Jurkat, Clone E6-1 (cell line): ENCODE measurements around the gene PIK3R5.

Experiments
- DNase-seq: peaks from one replicate; pipeline ENCODE4 v3.0.0-alpha.2; 2011; ENCODE audit warnings: low read depth, low spot score
- H3K4me3 ChIP-seq: 2 replicates; pipeline ENCODE4 v1.5.1; 2011; ENCODE audit warnings: mild to moderate bottlenecking, low read length, control low read depth, moderate library complexity

PIK3R5 gene

GRCh38 chr17:8938933-8939332, 26.6 kb downstream of the PIK3R5 start:
- no peak for DNase-seq

GRCh38 chr17:8935191-8935590, 30.3 kb downstream of the PIK3R5 start:
- DNase-seq: no peak
- no peak overlapping the region for H3K4me3 ChIP-seq

More at GRCh38 chr17:8938933-8939332, 26.6 kb downstream of the PIK3R5 start:
- H3K4me3 ChIP-seq: no peak overlapping the region

- H3K4me3 ChIP-seq: no peak overlapping the region
- no peak for DNase-seq
Observed at GRCh38 chr17:8934346-8934745, 31.2 kb downstream of the PIK3R5 start.

GRCh38 chr17:8930649-8931048, 34.9 kb downstream of the PIK3R5 start:
- DNase-seq: no peak
- no peak overlapping the region for H3K4me3 ChIP-seq

GRCh38 chr17:8928347-8928746, 37.2 kb downstream of the PIK3R5 start:
- DNase-seq: no peak
- H3K4me3 ChIP-seq: no peak overlapping the region

GRCh38 chr17:8927395-8927794, 38.1 kb downstream of the PIK3R5 start:
- no peak overlapping the region for H3K4me3 ChIP-seq
- no peak for DNase-seq

- no peak overlapping the region for H3K4me3 ChIP-seq
- no peak for DNase-seq
Observed at GRCh38 chr17:8925808-8926207, 39.7 kb downstream of the PIK3R5 start.

GRCh38 chr17:8925141-8925540, 40.4 kb downstream of the PIK3R5 start:
- H3K4me3 ChIP-seq: no peak overlapping the region

GRCh38 chr17:8924595-8924994, 40.9 kb downstream of the PIK3R5 start:
- DNase-seq: no peak
- no peak overlapping the region for H3K4me3 ChIP-seq

More at GRCh38 chr17:8925141-8925540, 40.4 kb downstream of the PIK3R5 start:
- DNase-seq: no peak

- DNase-seq: no peak
- H3K4me3 ChIP-seq: no peak overlapping the region
Observed at GRCh38 chr17:8923762-8924161, 41.7 kb downstream of the PIK3R5 start.

- H3K4me3 ChIP-seq: no peak overlapping the region
- no peak for DNase-seq
Observed at GRCh38 chr17:8922928-8923327, 42.6 kb downstream of the PIK3R5 start.

- no peak for DNase-seq
- H3K4me3 ChIP-seq: no peak overlapping the region
Observed at GRCh38 chr17:8922451-8922850, 43.1 kb downstream of the PIK3R5 start.

- no peak overlapping the region for H3K4me3 ChIP-seq
- no peak for DNase-seq
Observed at GRCh38 chr17:8921147-8921546, 44.4 kb downstream of the PIK3R5 start.

- H3K4me3 ChIP-seq: no peak overlapping the region
- DNase-seq: no peak
Observed at GRCh38 chr17:8918807-8919465, 46.6 kb downstream of the PIK3R5 start.

- DNase-seq: no peak
- H3K4me3 ChIP-seq: no peak overlapping the region
Observed at GRCh38 chr17:8916466-8916865, 49.0 kb downstream of the PIK3R5 start.

- DNase-seq: no peak
- H3K4me3 ChIP-seq: no peak overlapping the region
Observed at GRCh38 chr17:8914554-8914953, 51.0 kb downstream of the PIK3R5 start.

GRCh38 chr17:8913879-8914278, 51.6 kb downstream of the PIK3R5 start:
- DNase-seq: no peak
- H3K4me3 ChIP-seq: no peak overlapping the region

- no peak overlapping the region for H3K4me3 ChIP-seq
- DNase-seq: no peak
Observed at GRCh38 chr17:8913091-8913490, 52.4 kb downstream of the PIK3R5 start.

- no peak for DNase-seq
- no peak overlapping the region for H3K4me3 ChIP-seq
Observed at GRCh38 chr17:8912084-8912981, 53.2 kb downstream of the PIK3R5 start.

GRCh38 chr17:8910969-8911604, 54.4 kb downstream of the PIK3R5 start:
- H3K4me3 ChIP-seq: no peak overlapping the region
- DNase-seq: no peak
